HCT116 (cell line): Measurements from ENCODE around the gene RBM20.

Experiments
- CTCF ChIP-seq, 3 experiments: fragments of 200-600 bp in 1 of 3; sonication (generic) in 1 of 3; IDR thresholded peaks in 2 of 3; conservative IDR thresholded peaks in 1 of 3; 2 replicates each; pipeline ENCODE4 v1.5.1; 2012 to 2017; ENCODE audit warnings: low read depth in 2 of 3, low read length in 2 of 3, antibody characterized with exemption in 1 of 3, borderline replicate concordance in 1 of 3, control low read depth in 1 of 3, mild to moderate bottlenecking in 1 of 3, mixed read lengths in 1 of 3, mixed run types in 1 of 3, moderate library complexity in 1 of 3; ENCODE audit not compliant: insufficient read depth in 1 of 3
- ELF1 ChIP-seq: IDR thresholded peaks from 2 replicates; pipeline ENCODE4 v1.6.1; 2012; ENCODE audit warnings: low read depth, borderline replicate concordance
- EZH2 ChIP-seq: fragments of 200-600 bp; sonication (generic); IDR thresholded peaks from 2 replicates; pipeline ENCODE4 v1.6.1; 2017; ENCODE audit warnings: antibody characterized with exemption, mixed run types
- POLR2A ChIP-seq: IDR thresholded peaks from 2 replicates; pipeline ENCODE4 v1.7.0; 2011; ENCODE audit warnings: borderline replicate concordance; ENCODE audit not compliant: insufficient read depth, insufficient read length; ENCODE audit errors: extremely low read depth
- POLR2AphosphoS5 ChIP-seq: IDR thresholded peaks from 2 replicates; pipeline ENCODE4 v1.6.1; 2011; ENCODE audit warnings: mild to moderate bottlenecking, low read depth, low read length, moderate library complexity
- RAD21 ChIP-seq: IDR thresholded peaks from 2 replicates; pipeline ENCODE4 v1.6.1; 2012; ENCODE audit warnings: low read depth, mild to moderate bottlenecking
- REST ChIP-seq: IDR thresholded peaks from 2 replicates; pipeline ENCODE4 v1.6.1; 2012; ENCODE audit warnings: low read depth
- SIN3A ChIP-seq: IDR thresholded peaks from 2 replicates; pipeline ENCODE4 v1.6.1; 2012; ENCODE audit warnings: low read depth
- TCF7L2 ChIP-seq: IDR thresholded peaks from 2 replicates; pipeline ENCODE4 v1.7.0; 2011; ENCODE audit warnings: borderline replicate concordance, inconsistent platforms; ENCODE audit not compliant: insufficient read depth, insufficient read length; ENCODE audit errors: extremely low read depth
- ZFX ChIP-seq: fragments of 450-650 bp; IDR thresholded peaks from 2 replicates; pipeline ENCODE4 v1.6.1; 2017

GRCh38 chr10:110842326-110842904 lies 198.3 kb downstream of the RBM20 start:
- TF ChIP-seq POLR2AphosphoS5 (no peak), CTCF (IDR thresholded peaks at IDR 0.05 in 2 of 3, conservative IDR thresholded peaks at IDR 0.05 in 1 of 3; ENCODE audit: borderline replicate concordance in 1 of 3, insufficient read depth in 1 of 3, low read depth in 2 of 3, low read length in 2 of 3) (no peak), ELF1 (no peak), EZH2 (no peak), RAD21 (no peak), TCF7L2 (no peak), POLR2A (no peak), REST (no peak), SIN3A (no peak), ZFX (no peak)
